Sigmoid colon (tissue), 7 donors: ENCODE measurements around the gene NAT9. TPM values are rescaled to one million over a fixed set of nuclear protein-coding genes. Genes with fewer than 3 reads are reported as not detected.

Experiments
- DNase-seq: peaks from one replicate; pipeline ENCODE4 v3.0.0-alpha.2; 2019
- H3K27ac ChIP-seq, 4 donors: fragments of 200-600 bp; sonication (generic); one replicate each; pipeline ENCODE4 v1.5.1; 2016 to 2019; ENCODE audit warnings: mild to moderate bottlenecking in 1 of 4
- H3K27me3 ChIP-seq, 3 donors: fragments of 200-600 bp; sonication (generic); one replicate each; pipeline ENCODE4 v1.5.1; 2019; ENCODE audit warnings: mild to moderate bottlenecking in 1 of 3
- H3K36me3 ChIP-seq, 4 donors: fragments of 200-600 bp; sonication (generic); one replicate each; pipeline ENCODE4 v1.5.1; 2016 to 2019
- H3K4me1 ChIP-seq, 4 donors: fragments of 200-600 bp; sonication (generic); one replicate each; pipeline ENCODE4 v1.5.1; 2017 to 2019
- H3K4me3 ChIP-seq, 4 donors: fragments of 200-600 bp; sonication (generic); one replicate each; pipeline ENCODE4 v1.5.1; 2017 to 2019; ENCODE audit warnings: mild to moderate bottlenecking in 2 of 4, moderate library complexity in 1 of 4
- H3K9me3 ChIP-seq, 4 donors: fragments of 200-600 bp in 3 of 4; sonication (generic) in 3 of 4; one replicate each; pipeline versions ENCODE4 v1.5.1 to v1.6.1; 2013 to 2019
- EP300 ChIP-seq, 4 donors: sonication (generic); formaldehyde crosslinking; IDR thresholded peaks; one replicate each; pipeline ENCODE4 v1.6.1; 2017; ENCODE audit warnings: antibody characterized with exemption in 4 of 4
- POLR2A ChIP-seq, 2 donors: fragments of 450-650 bp; IDR thresholded peaks; one replicate each; pipeline ENCODE4 v1.6.1; 2016; ENCODE audit warnings: antibody characterized with exemption in 2 of 2, mild to moderate bottlenecking in 2 of 2, moderate library complexity in 2 of 2
- POLR2AphosphoS5 ChIP-seq, 4 donors: sonication (generic); formaldehyde crosslinking; IDR thresholded peaks; one replicate each; pipeline ENCODE4 v1.6.1; 2017; ENCODE audit warnings: antibody characterized with exemption in 4 of 4
- WGBS, 2 donors: extraction: QIAGEN DNeasy Blood & Tissue Kit; methylation state at CpG; one replicate each; pipeline ENCODE4 v1.1.7; 2013; 5-methylcytosine and 5-hydroxymethylcytosine counted together
- intact Hi-C: fragments of 100-400 bp; cut with DNase I; formaldehyde crosslinking; loops from one replicate; pipeline ENCODE4 v1.15.1; 2023
- polyA plus RNA-seq, 3 donors: library from polyadenylated mRNA; stranded (reverse); fragments of 200-250 nt; gene quantifications; one replicate each; pipeline ENCODE4 v1.2.3, GENCODE V29; 2013
- total RNA-seq, 4 donors: library from RNA; depleted of rRNA; stranded (reverse); fragments of >200 nt; gene quantifications; one replicate each; pipeline ENCODE4 v1.1.0, GENCODE V29; 2016
- TF ChIP-seq, protein P1 (sequence below), 4 experiments: fragments of 450-650 bp in 3 of 4; fragments of 200-600 bp in 1 of 4; IDR thresholded peaks; one replicate each; pipeline ENCODE4 v1.5.1; 2016 to 2019; ENCODE audit warnings: antibody characterized with exemption in 4 of 4, mild to moderate bottlenecking in 3 of 4, moderate library complexity in 2 of 4
- donor health status: healthy with polysubstance abuse.
- donor health status: Bipolar disorder and iron deficiency.
- donor health status: healthy.

NAT9 gene
- total and polyA plus RNA-seq, 7 donors, result 11.3 to 36.4 (median 16.1) TPM

DNA sequence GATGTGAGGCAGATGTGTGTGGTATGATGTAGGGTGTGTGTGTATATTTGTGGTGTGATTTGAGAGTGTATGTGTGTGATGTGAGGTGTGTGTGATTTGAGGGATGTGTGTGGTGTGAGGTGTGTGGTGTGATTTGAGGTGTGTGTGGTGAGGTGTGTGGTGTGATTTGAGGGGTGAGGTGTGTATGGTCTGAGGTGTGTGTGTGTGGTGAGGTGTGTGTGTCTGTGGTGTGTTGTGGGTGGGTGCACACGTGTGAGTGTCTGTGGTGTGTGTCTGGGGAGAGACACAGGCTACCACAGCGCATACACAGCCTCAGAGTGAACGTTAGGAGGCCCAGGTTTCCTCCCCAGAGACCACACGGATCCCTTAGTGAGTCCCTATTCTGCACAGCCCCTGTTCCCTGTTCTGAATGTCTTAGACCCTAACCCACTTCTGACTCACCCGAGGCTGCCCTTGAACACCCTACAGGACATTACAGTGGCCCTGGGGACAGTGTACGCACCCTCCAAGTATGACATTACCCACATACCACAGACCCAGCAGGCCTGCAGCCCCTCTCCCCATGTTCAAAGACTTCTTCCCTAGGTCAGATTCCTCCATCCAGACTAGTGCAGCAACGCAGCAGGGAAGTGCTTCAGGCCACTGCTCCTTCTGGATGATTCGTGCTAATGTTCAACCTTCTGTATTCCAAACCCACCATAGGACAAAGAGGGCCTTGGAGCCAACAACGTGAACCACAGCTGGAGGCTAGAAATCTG lies 42.6 kb downstream of the NAT9 start:
- Histone ChIP-seq H3K27ac (no peak overlapping the region), H3K4me3 (no peak overlapping the region), H3K4me1 (peaks cover 0 to 24% (median 17%) of the 10 kb centered on the region in 4 donors), H3K27me3 (peaks cover 22 to 79% (median 34%) of the 10 kb centered on the region in 3 donors), H3K36me3 (no peaks in the 10 kb centered on the region), H3K9me3 (no peaks in the 10 kb centered on the region)
- 61 to 69% methylated on average over 9 of the region's 9 CpGs for whole genome bisulfite sequencing, 2 donors
- intact Hi-C loops, result loop anchor here (10.0 kb wide), 1 partner anchor 169 kb away; the partner anchor contains the start of gene CD300H
- TF ChIP-seq POLR2AphosphoS5 (IDR thresholded peaks at IDR 0.05) (no peak), POLR2A (IDR thresholded peaks at IDR 0.05) (no peak), EP300 (IDR thresholded peaks at IDR 0.05) (no peak)
- DNase-seq, result no peak

- Histone ChIP-seq H3K4me3 (no peak overlapping the region), H3K36me3 (no peaks in the 10 kb centered on the region), H3K27me3 (peaks cover 13 to 66% (median 21%) of the 10 kb centered on the region in 3 donors), H3K4me1 (peaks cover 0 to 11% (median 8%) of the 10 kb centered on the region in 4 donors), H3K9me3 (no peaks in the 10 kb centered on the region), H3K27ac (no peak overlapping the region)
- no peak for TF ChIP-seq POLR2A (IDR thresholded peaks at IDR 0.05)
- TF ChIP-seq, protein P1, sequence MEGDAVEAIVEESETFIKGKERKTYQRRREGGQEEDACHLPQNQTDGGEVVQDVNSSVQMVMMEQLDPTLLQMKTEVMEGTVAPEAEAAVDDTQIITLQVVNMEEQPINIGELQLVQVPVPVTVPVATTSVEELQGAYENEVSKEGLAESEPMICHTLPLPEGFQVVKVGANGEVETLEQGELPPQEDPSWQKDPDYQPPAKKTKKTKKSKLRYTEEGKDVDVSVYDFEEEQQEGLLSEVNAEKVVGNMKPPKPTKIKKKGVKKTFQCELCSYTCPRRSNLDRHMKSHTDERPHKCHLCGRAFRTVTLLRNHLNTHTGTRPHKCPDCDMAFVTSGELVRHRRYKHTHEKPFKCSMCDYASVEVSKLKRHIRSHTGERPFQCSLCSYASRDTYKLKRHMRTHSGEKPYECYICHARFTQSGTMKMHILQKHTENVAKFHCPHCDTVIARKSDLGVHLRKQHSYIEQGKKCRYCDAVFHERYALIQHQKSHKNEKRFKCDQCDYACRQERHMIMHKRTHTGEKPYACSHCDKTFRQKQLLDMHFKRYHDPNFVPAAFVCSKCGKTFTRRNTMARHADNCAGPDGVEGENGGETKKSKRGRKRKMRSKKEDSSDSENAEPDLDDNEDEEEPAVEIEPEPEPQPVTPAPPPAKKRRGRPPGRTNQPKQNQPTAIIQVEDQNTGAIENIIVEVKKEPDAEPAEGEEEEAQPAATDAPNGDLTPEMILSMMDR (IDR thresholded peaks at IDR 0.05), result no peak
- 72 to 81% methylated on average over 12 of the region's 12 CpGs for WGBS, 2 donors
- intact Hi-C loops, result loop anchor here (10.0 kb wide), 1 partner anchor 167 kb away; the partner anchor contains the start of gene CD300H
- no peak for DNase-seq
Observed at GRCh38 chr17:74732042-74732867, 43.9 kb downstream of the NAT9 start.

GRCh38 chr17:74731347-74731605 lies 44.9 kb downstream of the NAT9 start:
- DNase-seq, result no peak
- no peak overlapping the region for H3K4me3 ChIP-seq
- WGBS, 2 donors, result 61 to 87% methylated on average over 4 of the region's 4 CpGs
- TF ChIP-seq, protein P1 (IDR thresholded peaks at IDR 0.05), result no peak
- TF ChIP-seq POLR2A (IDR thresholded peaks at IDR 0.05), result no peak
- no peak for TF ChIP-seq EP300 (IDR thresholded peaks at IDR 0.05)
- TF ChIP-seq POLR2AphosphoS5 (IDR thresholded peaks at IDR 0.05), result no peak
- peaks cover 3 to 56% (median 13%) of the 10 kb centered on the region in 3 donors for H3K27me3 ChIP-seq
- H3K36me3 ChIP-seq, result no peaks in the 10 kb centered on the region
- H3K4me1 ChIP-seq, result peaks cover 0 to 2% (median 0%) of the 10 kb centered on the region in 4 donors
- no peaks in the 10 kb centered on the region for H3K9me3 ChIP-seq
- intact Hi-C loops, result loop anchor here (10.0 kb wide), 1 partner anchor 166 kb away; the partner anchor contains the start of gene CD300H
- H3K27ac ChIP-seq, result no peak overlapping the region

- no peak overlapping the region for H3K4me3 ChIP-seq
- no peak for TF ChIP-seq POLR2AphosphoS5 (IDR thresholded peaks at IDR 0.05)
- TF ChIP-seq POLR2A (IDR thresholded peaks at IDR 0.05), result no peak
- no peak for TF ChIP-seq EP300 (IDR thresholded peaks at IDR 0.05)
- TF ChIP-seq, protein P1 (IDR thresholded peaks at IDR 0.05), result no peak
- intact Hi-C loops, result loop anchor here (10.0 kb wide), 1 partner anchor 166 kb away; the partner anchor contains the start of gene CD300H
- H3K4me1 ChIP-seq, result no peaks in the 10 kb centered on the region
- peaks cover 0 to 50% (median 13%) of the 10 kb centered on the region in 3 donors for H3K27me3 ChIP-seq
- no peak for DNase-seq
- H3K9me3 ChIP-seq, result no peaks in the 10 kb centered on the region
- H3K36me3 ChIP-seq, result no peaks in the 10 kb centered on the region
- H3K27ac ChIP-seq, result no peak overlapping the region
- 74 to 75% methylated on average over 16 of the region's 16 CpGs for WGBS, 2 donors
Observed at GRCh38 chr17:74730491-74731346, 45.4 kb downstream of the NAT9 start.
